ENCODE measurements around the gene WNT9B.

DNA sequence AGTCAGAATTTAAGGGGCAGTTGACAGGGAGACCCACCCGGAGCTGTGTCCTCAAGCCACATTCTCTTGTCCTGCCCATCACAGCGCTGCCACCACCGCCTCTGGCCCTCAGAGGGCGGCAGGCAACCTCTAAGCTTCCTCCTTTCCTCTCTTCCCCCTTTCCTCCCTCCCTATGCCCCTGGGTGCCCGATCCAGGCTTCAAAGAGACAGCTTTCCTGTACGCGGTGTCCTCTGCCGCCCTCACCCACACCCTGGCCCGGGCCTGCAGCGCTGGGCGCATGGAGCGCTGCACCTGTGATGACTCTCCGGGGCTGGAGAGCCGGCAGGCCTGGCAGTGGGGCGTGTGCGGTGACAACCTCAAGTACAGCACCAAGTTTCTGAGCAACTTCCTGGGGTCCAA, 23.5 kb downstream of the WNT9B start:
- TF ChIP-seq POLR2A (IDR thresholded peaks at IDR 0.05; ENCODE audit: low read length) (no peak), GATA1 (IDR thresholded peaks at IDR 0.05; ENCODE audit: low read depth, low read length) (no peak)
